HepG2 (cell line): Measurements from ENCODE around the gene NDUFB7. TPM values are rescaled to one million over a fixed set of nuclear protein-coding genes. Genes with fewer than 3 reads are reported as not detected.

Experiments used
- CBFB ChIP-seq: sonication (generic); formaldehyde crosslinking; IDR thresholded peaks from 2 replicates; pipeline ENCODE4 v1.4.0; 2020; ENCODE audit warnings: missing genetic modification reagents
- CENPT ChIP-seq: sonication (generic); formaldehyde crosslinking; IDR thresholded peaks from 2 replicates; pipeline ENCODE4 v1.8.0; 2022; ENCODE audit warnings: low read depth, mild to moderate bottlenecking, moderate library complexity, missing genetic modification reagents
- HNF4G ChIP-seq, 2 experiments: sonication (generic) in 1 of 2; formaldehyde crosslinking in 1 of 2; IDR thresholded peaks; 2 replicates each; pipeline versions ENCODE4 v1.4.0 to v1.6.1; 2011 to 2020; ENCODE audit warnings: borderline replicate concordance in 2 of 2, low read depth in 2 of 2, mild to moderate bottlenecking in 2 of 2, low read length in 1 of 2, missing genetic modification reagents in 1 of 2, moderate library complexity in 1 of 2
- KAT7 ChIP-seq: IDR thresholded peaks from 2 replicates; pipeline ENCODE4 v1.6.1; 2018; ENCODE audit warnings: borderline replicate concordance, missing compliant biosample characterization
- KDM2A ChIP-seq: sonication (generic); formaldehyde crosslinking; IDR thresholded peaks from 2 replicates; pipeline ENCODE4 v1.4.0; 2020; ENCODE audit warnings: low read depth, missing genetic modification reagents, borderline replicate concordance
- KLF12 ChIP-seq: sonication (generic); formaldehyde crosslinking; IDR thresholded peaks from 2 replicates; pipeline ENCODE4 v1.4.0; 2020; ENCODE audit warnings: missing genetic modification reagents, borderline replicate concordance
- NFYC ChIP-seq: IDR thresholded peaks from 2 replicates; pipeline ENCODE4 v1.6.1; 2016; ENCODE audit warnings: missing genetic modification reagents, missing compliant biosample characterization
- NR2F1 ChIP-seq, 2 experiments: fragments of 450-650 bp in 1 of 2; formaldehyde crosslinking in 1 of 2; IDR thresholded peaks; 2 replicates each; pipeline versions ENCODE4 v1.5.0 to v1.6.1; 2016 to 2020; ENCODE audit warnings: mild to moderate bottlenecking in 1 of 2, missing compliant biosample characterization in 1 of 2, missing genetic modification reagents in 1 of 2, moderate library complexity in 1 of 2
- NRL ChIP-seq: sonication (generic); formaldehyde crosslinking; IDR thresholded peaks from 2 replicates; pipeline ENCODE4 v1.5.0; 2020; ENCODE audit warnings: missing genetic modification reagents, mild to moderate bottlenecking, moderate library complexity, borderline replicate concordance
- REXO4 ChIP-seq: sonication (generic); formaldehyde crosslinking; IDR thresholded peaks from 2 replicates; pipeline ENCODE4 v1.8.0; 2022; ENCODE audit warnings: missing genetic modification reagents, mild to moderate bottlenecking, borderline replicate concordance
- TARDBP ChIP-seq: sonication (generic); formaldehyde crosslinking; IDR thresholded peaks from 2 replicates; pipeline ENCODE4 v1.8.0; 2022; ENCODE audit warnings: mild to moderate bottlenecking, missing genetic modification reagents
- YEATS2 ChIP-seq: sonication (generic); formaldehyde crosslinking; IDR thresholded peaks from 2 replicates; pipeline ENCODE4 v1.4.0; 2020; ENCODE audit warnings: missing genetic modification reagents, borderline replicate concordance
- ZBTB20 ChIP-seq: sonication (generic); formaldehyde crosslinking; IDR thresholded peaks from 2 replicates; pipeline ENCODE4 v1.8.1; 2023; ENCODE audit warnings: missing genetic modification reagents, low read depth, mild to moderate bottlenecking, borderline replicate concordance
- ZFP82 ChIP-seq: sonication (generic); formaldehyde crosslinking; IDR thresholded peaks from 2 replicates; pipeline ENCODE4 v1.5.1; 2020; ENCODE audit warnings: mild to moderate bottlenecking, missing genetic modification reagents, borderline replicate concordance
- ZNF326 ChIP-seq: sonication (generic); formaldehyde crosslinking; IDR thresholded peaks from 2 replicates; pipeline ENCODE4 v1.4.0; 2020; ENCODE audit warnings: missing genetic modification reagents, borderline replicate concordance
- ZNF354B ChIP-seq: sonication (generic); formaldehyde crosslinking; IDR thresholded peaks from 2 replicates; pipeline ENCODE4 v1.8.0; 2022; ENCODE audit warnings: mild to moderate bottlenecking, missing genetic modification reagents
- ZNF546 ChIP-seq: sonication (generic); formaldehyde crosslinking; conservative IDR thresholded peaks from 2 replicates; pipeline ENCODE4 v1.8.1; 2023; ENCODE audit warnings: mild to moderate bottlenecking, missing genetic modification reagents
- ZNF572 ChIP-seq: sonication (generic); formaldehyde crosslinking; IDR thresholded peaks from 2 replicates; pipeline ENCODE4 v1.5.1; 2020; ENCODE audit warnings: mild to moderate bottlenecking, missing genetic modification reagents
- ZNF720 ChIP-seq: sonication (generic); formaldehyde crosslinking; IDR thresholded peaks from 2 replicates; pipeline ENCODE4 v1.4.0; 2020; ENCODE audit warnings: missing genetic modification reagents
- ZNF792 ChIP-seq: IDR thresholded peaks from 2 replicates; pipeline ENCODE4 v1.6.1; 2016
- polyA plus RNA-seq, 8 experiments: library from polyadenylated mRNA; depleted of rRNA in 3 of 8; stranded (reverse) in 7 of 8; unstranded in 1 of 8; fragments of >200 nt; fragmentation: Illumina TruSeq in 4 of 8; extraction: Trizol in 4 of 8; gene quantifications; 2 replicates each; pipeline versions ENCODE4 v1.2.1 to v1.2.3, GENCODE V29; 2011 to 2016; ENCODE audit warnings: low read depth in 4 of 8, missing spikeins in 1 of 8, mixed read lengths in 1 of 8; ENCODE audit not compliant: insufficient read depth in 1 of 8
- total RNA-seq, 5 experiments: library from RNA; depleted of rRNA; stranded (reverse); fragments of >200 nt; fragmentation: Illumina TruSeq; extraction: Trizol; gene quantifications; 2 replicates each; pipeline ENCODE4 v1.2.3, GENCODE V29; 2016; ENCODE audit warnings: low read depth in 1 of 5
- TF ChIP-seq, protein P1 (sequence below): sonication (generic); formaldehyde crosslinking; IDR thresholded peaks from 2 replicates; pipeline ENCODE4 v1.5.0; 2020; ENCODE audit warnings: mild to moderate bottlenecking, missing genetic modification reagents
- TF ChIP-seq, protein P2 (sequence below): IDR thresholded peaks from 2 replicates; pipeline ENCODE4 v1.6.1; 2016; ENCODE audit warnings: control low read depth
- TF ChIP-seq, protein P3 (sequence below): sonication (generic); formaldehyde crosslinking; IDR thresholded peaks from 2 replicates; pipeline ENCODE4 v1.8.1; 2023; ENCODE audit warnings: mild to moderate bottlenecking, missing genetic modification reagents
- TF ChIP-seq, protein P4 (sequence below): sonication (generic); formaldehyde crosslinking; IDR thresholded peaks from 2 replicates; pipeline ENCODE4 v1.5.0; 2020; ENCODE audit warnings: mild to moderate bottlenecking, low read depth, missing genetic modification reagents, borderline replicate concordance

Gene NDUFB7
- total and polyA plus RNA-seq, 2 of the 13 experiments (the other 11 are each of a cell fraction or from before 2014, with no cell fraction given): 156 to 198 TPM

DNA sequence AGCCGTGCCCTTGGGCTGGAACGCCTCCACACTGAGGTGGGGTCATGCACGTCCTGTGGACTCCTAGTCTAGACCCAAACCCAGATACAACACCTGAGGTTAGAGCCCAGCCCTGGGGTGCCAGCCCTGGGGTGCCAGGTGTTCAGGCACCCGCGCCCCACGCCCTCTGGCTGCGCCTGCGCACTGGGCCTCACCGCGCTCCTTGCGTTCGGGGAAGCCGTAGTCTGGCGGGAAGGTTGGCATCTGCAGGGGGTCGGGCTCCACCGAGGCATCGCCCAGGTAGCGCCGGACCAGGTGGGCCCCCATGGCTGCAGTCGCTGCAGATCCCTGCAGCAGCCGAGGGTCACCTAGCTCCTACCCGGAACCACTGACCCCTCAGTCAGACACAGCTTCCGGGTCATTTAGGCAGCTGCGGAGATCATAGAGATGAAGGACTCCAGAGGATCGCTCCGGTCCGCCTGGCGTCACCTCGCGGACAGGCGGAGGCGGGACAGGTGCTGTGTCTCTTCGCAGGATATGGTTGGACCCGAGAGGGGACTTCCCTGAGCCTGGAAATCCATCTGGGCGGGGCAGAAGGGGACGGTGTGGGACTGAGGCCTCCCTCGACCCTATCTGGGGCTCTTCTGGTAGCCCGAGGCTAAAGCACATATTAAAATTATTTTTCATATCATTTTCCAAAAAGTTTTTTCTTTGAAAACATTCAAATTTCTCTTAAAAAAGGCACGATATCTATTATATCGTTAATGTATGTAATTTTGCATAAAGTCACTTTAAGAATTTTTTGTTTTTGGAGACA, at the start of gene NDUFB7 (continued):
- TF ChIP-seq, protein P1, sequence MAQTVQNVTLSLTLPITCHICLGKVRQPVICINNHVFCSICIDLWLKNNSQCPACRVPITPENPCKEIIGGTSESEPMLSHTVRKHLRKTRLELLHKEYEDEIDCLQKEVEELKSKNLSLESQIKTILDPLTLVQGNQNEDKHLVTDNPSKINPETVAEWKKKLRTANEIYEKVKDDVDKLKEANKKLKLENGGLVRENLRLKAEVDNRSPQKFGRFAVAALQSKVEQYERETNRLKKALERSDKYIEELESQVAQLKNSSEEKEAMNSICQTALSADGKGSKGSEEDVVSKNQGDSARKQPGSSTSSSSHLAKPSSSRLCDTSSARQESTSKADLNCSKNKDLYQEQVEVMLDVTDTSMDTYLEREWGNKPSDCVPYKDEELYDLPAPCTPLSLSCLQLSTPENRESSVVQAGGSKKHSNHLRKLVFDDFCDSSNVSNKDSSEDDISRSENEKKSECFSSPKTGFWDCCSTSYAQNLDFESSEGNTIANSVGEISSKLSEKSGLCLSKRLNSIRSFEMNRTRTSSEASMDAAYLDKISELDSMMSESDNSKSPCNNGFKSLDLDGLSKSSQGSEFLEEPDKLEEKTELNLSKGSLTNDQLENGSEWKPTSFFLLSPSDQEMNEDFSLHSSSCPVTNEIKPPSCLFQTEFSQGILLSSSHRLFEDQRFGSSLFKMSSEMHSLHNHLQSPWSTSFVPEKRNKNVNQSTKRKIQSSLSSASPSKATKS (CRISPR knock-in tag): no peak
- TF ChIP-seq ZBTB20 (CRISPR knock-in tag) (peak; percentile 45; the same call in 1 of the 2 replicates), ZNF546 (no peak), ZNF720 (CRISPR knock-in tag) (no peak), ZNF572 (CRISPR knock-in tag) (peak; percentile 83), YEATS2 (CRISPR knock-in tag) (peak; percentile 98), KAT7 (CRISPR knock-in tag) (peak; percentile 40; the same call in 1 of the 2 replicates), ZFP82 (CRISPR knock-in tag) (no peak), HNF4G (IDR thresholded peaks at IDR 0.05; ENCODE audit: borderline replicate concordance, low read depth, low read length) (no peak), HNF4G (CRISPR knock-in tag; IDR thresholded peaks at IDR 0.05; ENCODE audit: borderline replicate concordance, low read depth) (peak; percentile 75), ZNF792 (CRISPR knock-in tag) (peak; percentile 67; the same call in 1 of the 2 replicates), NRL (peak; percentile 74), TARDBP (CRISPR knock-in tag) (peak; percentile 89; the same call in 1 of the 2 replicates), CENPT (no peak), REXO4 (CRISPR knock-in tag) (no peak), ZNF354B (CRISPR knock-in tag) (no peak), CBFB (CRISPR knock-in tag) (peak; percentile 84), NFYC (CRISPR knock-in tag) (peak; percentile 30; the same call in 1 of the 2 replicates), ZNF326 (CRISPR knock-in tag) (no peak), KLF12 (CRISPR knock-in tag) (peak; percentile 81; the same call in 1 of the 2 replicates), KDM2A (CRISPR knock-in tag) (peak; percentile 93), NR2F1 (CRISPR knock-in tag; IDR thresholded peaks at IDR 0.05) (no peak)
- TF ChIP-seq, protein P2, sequence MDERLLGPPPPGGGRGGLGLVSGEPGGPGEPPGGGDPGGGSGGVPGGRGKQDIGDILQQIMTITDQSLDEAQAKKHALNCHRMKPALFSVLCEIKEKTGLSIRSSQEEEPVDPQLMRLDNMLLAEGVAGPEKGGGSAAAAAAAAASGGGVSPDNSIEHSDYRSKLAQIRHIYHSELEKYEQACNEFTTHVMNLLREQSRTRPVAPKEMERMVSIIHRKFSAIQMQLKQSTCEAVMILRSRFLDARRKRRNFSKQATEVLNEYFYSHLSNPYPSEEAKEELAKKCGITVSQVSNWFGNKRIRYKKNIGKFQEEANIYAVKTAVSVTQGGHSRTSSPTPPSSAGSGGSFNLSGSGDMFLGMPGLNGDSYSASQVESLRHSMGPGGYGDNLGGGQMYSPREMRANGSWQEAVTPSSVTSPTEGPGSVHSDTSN (CRISPR knock-in tag): no peak
- TF ChIP-seq, protein P3, sequence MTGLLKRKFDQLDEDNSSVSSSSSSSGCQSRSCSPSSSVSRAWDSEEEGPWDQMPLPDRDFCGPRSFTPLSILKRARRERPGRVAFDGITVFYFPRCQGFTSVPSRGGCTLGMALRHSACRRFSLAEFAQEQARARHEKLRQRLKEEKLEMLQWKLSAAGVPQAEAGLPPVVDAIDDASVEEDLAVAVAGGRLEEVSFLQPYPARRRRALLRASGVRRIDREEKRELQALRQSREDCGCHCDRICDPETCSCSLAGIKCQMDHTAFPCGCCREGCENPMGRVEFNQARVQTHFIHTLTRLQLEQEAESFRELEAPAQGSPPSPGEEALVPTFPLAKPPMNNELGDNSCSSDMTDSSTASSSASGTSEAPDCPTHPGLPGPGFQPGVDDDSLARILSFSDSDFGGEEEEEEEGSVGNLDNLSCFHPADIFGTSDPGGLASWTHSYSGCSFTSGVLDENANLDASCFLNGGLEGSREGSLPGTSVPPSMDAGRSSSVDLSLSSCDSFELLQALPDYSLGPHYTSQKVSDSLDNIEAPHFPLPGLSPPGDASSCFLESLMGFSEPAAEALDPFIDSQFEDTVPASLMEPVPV: peak; percentile 46; the same call in 1 of the 2 replicates
- TF ChIP-seq, protein P4, sequence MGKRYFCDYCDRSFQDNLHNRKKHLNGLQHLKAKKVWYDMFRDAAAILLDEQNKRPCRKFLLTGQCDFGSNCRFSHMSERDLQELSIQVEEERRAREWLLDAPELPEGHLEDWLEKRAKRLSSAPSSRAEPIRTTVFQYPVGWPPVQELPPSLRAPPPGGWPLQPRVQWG: no peak
